GM12872 (cell line): ENCODE measurements around the gene OTOGL.

Experiments used
- CTCF ChIP-seq: IDR thresholded peaks from 3 replicates; pipeline ENCODE4 v1.5.1; 2011; ENCODE audit warnings: low read depth, mild to moderate bottlenecking, low read length, moderate library complexity; ENCODE audit not compliant: insufficient read depth

The OTOGL gene

GRCh38 chr12:80189241-80189640 lies 89.9 kb downstream of the OTOGL start:
- TF ChIP-seq CTCF = no peak

GRCh38 chr12:80190001-80190400 lies 90.7 kb downstream of the OTOGL start:
- no peak for TF ChIP-seq CTCF

GRCh38 chr12:80192087-80192486 lies 92.8 kb downstream of the OTOGL start:
- no peak for TF ChIP-seq CTCF

- TF ChIP-seq CTCF = no peak
These were observed 94.5 kb downstream of the OTOGL start for GRCh38 chr12:80193865-80194264.

- TF ChIP-seq CTCF = peak; percentile 50
These were observed 95.9 kb downstream of the OTOGL start for GRCh38 chr12:80195074-80195726.

GRCh38 chr12:80195737-80196136 lies 96.4 kb downstream of the OTOGL start:
- TF ChIP-seq CTCF = no peak

- no peak for TF ChIP-seq CTCF
These were observed 97.1 kb downstream of the OTOGL start for GRCh38 chr12:80196419-80196818.
